ENCODE results near the gene ADAMTS17.

Gene ADAMTS17

DNA sequence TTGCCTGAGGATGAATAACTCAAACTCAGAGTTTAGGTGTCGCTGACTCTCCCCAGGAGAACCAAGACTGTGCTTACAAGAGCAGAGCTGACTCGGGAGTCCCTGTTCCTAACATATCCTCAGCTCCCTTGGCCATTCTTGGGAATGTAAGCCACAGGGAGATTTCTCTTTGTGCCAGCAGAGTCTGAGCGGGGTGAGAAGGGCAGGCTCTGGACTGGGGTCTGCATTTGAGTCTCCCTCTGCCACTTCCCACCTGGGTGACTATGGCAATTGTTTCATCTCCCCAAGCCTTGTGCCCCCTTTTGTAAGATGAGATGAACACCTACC lies 126.0 kb downstream of the ADAMTS17 start:
- DNase-seq, result no peak

DNA sequence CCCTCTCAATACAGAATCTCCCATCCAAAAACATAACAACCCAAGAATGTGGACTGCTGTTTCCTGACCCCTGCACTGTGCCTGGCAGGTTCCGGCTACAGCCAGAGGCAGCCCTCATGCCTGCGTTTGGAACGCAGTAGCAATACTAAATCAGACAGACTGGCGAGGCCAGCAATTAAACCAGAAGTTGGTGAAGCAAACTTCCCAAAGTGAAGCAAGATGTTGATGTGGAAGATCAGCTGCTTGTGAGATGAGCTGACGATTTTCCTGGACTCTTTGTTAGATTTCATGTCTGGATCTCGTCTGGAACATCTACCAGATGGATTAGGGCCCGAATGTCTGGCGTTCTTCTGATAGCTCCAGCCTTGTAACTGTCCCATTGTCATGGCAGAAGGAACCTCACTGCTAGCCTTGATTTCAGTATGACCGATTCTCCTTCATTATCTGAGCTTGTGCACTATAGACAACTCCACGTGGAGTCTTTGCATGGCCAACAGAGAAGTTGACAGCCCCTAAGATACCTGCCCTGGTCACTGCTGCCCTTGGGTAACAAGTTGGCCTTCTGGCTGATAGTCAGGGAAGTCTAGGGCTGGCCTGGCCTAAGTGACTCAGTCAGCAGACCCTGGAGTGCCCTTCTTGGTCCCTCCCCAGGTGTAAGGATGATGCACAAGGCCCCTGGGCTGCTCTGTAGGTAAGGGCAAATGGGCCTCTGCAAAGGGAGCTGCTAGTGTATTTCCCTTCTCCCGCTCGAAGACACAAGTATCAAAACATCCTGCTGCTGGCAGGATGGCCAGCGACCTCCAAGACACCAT lies 126.5 kb downstream of the ADAMTS17 start:
- no peak for DNase-seq

DNA sequence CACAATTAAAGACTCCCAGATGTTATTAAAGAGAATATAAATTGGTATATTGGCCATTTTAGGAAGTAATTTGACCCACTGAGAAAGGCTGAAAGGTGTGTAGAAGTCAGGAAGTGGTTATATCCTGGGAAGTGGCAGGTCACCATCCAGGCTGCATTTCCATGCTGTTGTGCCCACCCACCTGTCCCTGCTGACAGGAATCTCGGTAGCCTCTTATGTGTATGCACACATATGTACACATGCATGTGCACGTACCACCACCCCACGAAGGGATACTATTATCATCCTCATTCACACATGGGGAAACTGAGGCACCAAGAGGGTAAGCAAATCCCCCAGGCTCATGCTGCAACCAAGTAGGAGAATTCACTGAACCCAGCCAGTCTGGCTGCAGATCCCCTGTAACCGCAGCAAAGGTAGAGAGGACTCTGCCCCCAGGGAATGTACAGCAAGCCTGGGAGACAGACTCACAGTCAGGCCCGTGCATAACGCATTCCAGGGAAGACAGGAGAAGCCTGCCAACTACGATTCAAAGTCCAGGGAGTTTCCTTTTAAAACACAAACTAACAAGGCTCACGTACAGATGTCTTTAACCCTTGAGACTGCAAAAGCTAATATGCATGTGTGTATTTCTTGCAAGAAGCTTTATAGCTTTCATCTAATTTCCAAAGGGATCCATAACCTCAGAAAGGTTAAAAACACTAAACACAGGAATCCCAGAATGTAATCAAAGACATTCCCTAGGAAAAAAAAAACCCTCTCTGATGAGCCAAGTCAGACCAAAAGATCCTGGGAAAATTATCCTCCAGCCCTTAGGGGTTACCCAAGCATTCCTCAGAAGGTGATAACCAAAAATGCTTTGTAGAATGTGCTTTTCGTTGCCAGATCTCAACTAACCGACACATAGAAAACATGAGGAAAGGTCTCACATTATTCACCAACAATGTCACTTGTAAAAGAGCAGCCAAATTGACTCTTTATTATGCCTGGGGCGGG lies 129.6 kb downstream of the ADAMTS17 start:
- DNase-seq, result no peak

DNA sequence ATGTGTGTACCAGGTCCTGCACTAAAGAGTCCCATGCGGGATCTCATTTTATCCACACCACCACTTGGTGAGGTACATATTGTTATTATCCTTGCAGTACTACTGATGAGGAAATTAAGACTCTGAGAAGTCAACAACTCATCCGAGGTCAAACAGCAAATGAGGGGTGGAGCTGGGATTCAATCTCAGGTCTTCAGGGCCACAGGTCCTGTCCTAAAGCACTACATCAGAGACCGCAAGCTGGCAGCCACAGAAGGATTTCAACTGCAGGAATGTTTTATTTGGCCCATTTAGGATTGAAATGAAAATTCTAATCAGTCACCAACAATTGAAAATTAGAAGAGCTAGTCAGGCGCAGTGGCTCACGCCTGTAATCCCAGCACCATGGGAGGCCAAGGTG lies 131.4 kb downstream of the ADAMTS17 start:
- no peak for DNase-seq

DNA sequence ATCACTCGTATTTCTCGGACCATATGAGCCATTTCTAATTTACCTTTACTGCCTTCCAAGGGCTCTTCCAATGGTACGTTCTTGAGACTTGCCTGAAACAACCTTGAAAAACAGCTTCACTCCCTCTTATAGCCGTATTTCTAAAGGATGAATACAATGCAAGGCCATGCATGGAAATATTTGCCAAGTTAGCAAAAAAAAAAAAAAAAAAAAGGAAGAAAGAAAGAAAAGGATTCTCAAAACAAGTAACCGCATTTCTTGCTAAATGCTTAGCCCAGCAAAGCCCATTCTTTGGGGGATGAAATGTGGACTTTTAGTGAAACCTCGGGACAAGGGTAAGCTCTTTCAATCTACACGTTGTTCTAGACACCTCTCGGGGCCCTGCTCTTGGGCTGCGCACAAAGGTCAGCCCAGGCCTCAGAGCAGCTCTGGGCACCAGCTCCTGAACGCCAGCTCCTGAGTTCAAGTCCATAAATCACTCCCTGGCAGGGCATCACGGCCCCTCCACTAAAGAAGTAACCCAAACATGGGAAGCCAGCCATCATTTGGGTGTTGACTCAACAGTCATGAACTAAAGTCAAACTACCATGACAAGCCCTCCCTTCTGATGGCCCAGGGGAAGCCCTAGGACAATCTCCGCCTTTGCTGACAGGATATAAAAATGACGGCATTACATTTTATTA lies 132.7 kb downstream of the ADAMTS17 start:
- DNase-seq, result no peak

DNA sequence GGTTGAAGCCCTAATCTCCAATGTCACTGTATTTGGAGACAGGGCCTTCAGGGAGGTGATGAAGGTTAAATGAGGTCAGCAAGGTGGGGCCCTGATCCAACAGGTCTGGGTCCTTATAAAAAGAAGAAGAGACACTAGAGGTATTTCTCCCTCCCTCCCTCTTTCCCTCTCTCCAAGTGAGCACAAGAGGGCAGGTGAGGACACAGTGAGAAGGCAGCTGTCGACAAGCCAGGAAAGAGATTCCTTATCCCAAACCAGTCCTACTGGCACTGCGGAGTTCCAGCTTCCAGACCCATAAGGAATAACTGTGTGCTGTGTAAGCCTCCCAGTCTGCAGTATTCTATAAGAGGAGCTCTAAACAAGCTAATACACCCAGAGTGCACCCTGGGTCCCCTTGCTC lies 134.7 kb downstream of the ADAMTS17 start:
- no peak for DNase-seq

DNA sequence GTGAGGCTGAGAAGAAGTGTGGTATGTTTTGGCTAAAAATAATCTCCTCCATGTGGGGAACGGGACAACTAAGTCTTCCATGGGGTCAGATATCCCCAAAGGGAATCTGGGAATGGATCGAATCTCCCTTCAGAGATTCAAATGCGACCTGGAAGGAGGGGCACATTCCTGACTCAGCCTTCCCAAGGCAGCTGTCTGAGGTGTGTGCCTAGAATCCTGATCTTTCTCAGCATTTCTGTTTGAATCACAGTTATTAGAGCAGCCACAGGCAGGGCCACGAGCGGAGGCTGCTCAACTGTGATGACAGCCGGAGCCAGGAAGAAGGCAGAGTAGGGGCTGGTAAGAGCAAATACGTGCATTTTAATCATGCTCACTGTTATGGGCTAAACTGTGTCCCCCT lies 135.1 kb downstream of the ADAMTS17 start:
- no peak for DNase-seq

DNA sequence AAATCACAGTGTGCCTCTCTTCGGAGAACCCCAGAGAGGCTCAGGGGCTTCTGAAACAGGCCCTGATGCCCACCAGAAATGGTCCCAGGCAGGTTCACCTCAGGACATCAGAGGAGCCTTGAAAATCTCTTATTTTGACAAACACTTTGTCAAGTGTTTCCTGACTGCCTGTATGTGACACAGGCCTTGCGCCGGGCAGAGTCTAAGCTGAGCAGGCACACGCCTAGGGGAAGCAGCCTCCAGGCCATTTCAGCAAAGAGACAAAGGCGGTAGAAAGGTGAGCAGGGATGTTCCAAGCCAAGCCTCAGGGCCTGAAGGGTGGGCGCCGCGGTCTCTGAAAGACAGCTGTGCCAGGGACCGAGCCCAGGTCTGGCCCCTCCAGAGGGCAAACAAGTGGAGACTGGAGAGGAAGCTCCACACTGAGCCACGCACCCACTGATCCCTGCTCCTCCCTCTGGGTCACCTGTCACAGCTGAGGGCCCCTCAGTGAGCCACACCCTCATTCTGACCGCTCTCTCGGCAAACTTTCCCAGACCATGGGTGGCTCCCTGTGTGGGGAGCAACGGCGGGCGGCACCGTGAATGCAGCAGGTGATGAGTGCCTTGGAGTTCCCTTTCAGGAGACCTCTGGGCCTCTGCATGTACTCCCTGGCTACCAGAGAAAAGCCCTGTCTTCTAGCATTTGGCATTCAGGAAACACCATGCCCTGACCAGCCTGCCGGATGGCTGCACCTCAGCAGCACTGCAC lies 136.1 kb downstream of the ADAMTS17 start:
- DNase-seq, result no peak

DNA sequence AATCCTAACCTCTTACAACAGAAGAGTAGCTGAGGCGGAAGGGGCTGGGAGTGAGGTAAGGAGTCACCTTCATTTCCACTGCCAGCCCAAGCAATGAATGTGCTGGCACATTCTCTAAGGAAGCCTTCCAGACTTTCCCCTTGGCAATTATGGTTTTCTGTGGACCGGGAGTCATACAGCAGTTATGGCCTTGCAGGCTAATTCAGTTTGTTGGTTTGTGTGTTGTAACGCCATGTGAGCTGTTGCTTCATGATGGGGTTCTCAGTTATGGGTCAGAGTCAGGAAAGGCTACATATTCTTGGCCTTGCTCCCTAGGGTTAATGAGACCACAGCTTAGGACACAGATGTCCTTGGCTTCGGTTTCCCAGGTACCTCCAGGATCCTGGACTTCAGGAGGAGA lies 137.0 kb downstream of the ADAMTS17 start:
- DNase-seq, result no peak

DNA sequence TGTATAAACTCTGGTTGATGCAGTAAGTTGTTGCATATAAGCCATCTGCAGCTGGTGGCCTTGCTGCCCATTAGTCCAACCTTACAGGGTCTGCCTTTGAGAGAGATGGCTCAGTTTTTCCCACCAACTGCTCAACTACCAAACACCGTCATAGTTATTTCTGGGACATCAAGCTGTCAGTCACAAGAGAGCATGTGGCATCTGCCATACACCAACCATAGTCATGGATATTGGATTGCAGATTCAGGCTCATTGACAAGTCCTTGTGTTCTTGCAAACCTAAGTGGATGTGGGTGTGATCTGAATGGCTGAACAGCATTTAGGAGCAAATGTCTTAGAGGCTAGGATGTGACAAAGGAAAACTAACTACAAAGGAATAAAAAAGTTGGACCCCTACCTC lies 137.6 kb downstream of the ADAMTS17 start:
- DNase-seq, result no peak

DNA sequence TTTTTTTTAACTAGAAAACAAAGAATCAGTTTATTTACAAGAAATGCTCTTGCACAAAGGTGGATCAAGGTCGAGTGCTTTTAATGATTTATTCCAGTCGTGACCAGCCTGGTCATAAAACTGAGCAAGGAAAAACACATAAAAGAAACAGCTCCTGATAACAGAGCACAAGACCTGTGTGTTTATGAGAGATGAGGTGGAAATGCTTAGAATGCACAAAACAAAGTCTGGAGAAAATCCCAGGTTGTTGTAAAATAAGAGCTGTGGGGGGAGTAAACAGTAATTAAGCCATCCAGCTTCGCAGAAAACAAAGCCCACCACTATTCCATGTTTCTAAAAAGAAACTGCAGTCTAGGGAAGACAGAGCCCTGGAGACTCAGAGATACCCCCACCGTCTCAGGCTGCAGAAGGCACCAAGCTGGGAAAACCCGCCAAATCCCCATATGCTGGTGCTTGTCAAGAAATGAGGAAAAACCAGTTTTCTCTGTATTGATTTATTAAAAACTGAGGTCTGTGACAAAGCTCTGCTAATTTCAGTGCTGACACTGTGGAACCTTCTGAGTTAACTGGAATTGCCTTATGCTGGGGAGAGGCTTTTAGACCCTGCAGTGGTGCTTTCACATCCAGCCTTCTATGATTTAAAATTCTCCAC lies 139.3 kb downstream of the ADAMTS17 start:
- DNase-seq, result no peak

DNA sequence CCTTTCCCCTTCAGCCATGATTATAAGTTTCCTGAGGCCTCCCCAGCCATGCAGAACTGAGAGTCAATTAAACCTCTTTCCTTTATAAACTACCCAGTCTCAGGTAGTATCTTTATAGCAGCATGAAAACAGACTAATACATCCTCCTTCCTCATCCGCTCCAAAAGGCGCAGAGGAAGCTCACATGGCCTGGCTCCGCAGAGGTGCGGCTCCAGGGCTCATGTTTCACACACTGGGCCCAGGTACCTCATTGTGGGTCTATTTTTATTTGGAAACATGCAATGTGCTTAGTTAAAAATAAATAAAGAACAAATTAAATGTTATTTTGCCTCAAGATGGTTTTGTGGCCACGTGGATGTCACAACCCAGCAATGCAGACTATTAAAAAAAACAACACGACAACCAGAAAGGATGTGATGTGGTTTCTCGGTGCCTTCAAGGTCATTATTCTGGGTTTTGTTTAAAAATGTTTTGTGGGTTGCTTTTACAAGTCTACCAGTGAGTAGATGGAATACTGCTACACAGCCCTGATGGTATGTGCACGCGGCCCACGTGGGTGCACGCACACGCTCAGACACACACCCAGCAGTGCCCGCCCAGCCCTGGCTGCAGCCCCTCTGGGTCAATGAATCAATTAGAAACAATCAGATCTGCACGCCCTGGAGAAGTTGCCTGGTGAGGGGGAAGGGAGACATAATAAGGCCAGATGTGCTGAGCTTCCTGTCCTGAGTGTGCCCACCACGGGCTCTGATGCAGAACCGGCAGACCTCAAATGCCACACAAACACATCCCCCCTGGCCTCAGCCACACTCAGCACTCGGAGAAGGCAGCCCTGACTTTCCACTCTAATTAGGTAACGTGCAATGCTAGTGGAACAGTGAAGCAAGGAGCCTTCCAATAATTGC lies 140.1 kb downstream of the ADAMTS17 start:
- no peak for DNase-seq

DNA sequence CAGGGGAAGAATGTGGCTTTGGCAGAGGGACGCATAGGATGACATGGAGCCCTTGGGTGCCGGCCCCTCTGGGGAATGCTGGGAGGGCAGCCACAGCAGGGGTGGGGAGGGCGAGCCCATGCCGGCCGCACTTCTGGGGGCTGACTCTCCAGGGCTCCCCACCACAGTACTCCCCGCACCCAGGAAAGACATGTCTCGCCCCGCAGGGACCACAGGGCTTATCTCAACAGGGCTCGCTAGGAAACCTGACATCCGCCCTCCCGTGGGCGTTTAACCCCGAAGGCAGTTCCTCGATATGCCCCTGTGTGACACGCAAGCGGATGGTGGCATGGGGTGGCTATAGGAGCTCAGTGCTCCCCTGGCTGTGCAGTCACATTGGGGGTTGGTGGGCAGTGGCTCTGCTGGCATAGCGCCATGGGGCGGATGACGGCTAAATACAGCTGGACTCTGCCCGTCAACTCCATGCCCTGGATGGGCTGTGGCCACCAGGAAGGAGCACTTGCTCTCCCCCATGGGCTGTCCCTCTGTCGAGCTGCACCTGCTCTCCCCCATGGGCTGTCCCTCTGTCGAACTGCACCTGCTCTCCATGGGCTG lies 141.4 kb downstream of the ADAMTS17 start:
- DNase-seq, result no peak

DNA sequence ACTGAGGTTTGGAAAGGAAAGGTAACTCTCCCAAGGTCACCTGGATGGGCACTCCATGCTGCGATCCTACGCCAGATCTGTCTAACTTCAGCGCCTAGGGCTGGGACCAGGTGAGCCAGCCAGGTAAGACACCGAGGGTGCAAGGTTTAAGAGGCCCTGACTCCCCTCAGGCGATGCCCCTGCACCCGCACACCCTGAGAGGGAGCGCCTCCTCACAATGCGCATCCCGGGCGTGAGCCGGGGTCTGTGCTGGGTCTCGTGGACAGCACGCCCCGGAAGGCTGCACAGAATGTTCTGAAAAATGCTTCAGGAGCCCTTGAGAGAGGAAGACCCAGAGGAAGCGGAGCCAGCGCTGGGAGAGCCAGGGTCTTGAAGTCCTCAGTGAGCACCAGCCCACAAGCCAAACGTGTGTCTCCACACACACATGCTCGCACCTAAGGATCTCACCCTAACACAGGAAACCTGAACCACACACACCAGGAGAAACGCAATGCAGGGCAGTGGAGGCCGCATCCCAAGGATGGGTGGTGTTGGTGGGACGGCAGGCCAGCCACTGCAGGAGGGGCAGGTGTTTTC lies 142.0 kb downstream of the ADAMTS17 start:
- DNase-seq, result no peak

DNA sequence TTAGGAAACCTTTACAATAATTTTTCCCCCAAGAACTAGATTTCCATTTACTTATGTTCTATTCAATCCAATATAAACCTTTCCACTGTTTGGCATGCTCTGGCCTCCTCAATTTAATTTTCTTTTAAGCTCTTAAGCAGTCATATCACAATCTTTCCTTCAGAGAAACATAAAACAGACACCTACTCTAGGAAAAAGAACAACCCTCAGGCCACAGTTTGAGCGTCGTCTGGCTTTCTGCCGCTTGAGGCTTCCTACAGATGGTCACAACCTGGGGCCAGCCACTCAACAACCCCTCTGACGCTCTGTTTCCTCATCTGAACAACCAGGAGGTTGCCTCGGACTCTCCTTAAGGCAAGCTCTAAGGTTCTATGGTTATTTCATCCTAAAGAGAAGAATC lies 143.3 kb downstream of the ADAMTS17 start:
- no peak for DNase-seq

DNA sequence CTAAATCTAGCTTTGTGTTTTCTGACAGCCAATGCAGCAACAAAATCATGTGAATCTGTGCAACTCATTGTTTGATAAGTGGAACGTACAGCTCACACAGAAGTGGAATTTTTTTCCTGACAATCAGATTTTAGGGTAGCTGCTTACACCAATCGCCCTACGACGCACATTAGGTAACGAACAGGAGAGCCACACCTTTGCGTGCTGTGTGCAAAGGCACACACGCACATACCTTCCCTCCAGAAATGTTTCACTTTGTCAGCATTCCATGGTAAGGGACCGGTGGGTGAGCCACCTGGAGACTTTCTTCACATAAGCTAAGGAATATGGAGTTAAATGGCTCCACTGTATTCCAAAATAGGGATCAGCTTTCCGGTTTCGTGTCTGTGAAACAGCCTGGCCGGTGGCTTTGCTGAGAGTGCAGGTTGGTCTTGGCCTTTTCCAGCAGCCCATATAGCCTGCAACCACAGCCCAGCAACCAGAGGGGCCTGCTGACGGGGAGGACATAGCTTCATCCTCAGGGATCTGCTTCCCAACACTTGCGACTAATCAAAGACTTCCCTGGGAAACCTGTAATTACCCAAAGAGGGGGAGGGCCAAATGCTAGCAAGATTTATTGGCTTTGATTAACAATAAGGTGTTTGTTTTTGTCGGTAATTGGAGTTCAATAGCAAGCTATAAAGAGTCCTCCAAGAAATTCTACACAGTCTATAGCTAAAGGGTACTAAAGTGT lies 145.3 kb downstream of the ADAMTS17 start:
- no peak for DNase-seq

DNA sequence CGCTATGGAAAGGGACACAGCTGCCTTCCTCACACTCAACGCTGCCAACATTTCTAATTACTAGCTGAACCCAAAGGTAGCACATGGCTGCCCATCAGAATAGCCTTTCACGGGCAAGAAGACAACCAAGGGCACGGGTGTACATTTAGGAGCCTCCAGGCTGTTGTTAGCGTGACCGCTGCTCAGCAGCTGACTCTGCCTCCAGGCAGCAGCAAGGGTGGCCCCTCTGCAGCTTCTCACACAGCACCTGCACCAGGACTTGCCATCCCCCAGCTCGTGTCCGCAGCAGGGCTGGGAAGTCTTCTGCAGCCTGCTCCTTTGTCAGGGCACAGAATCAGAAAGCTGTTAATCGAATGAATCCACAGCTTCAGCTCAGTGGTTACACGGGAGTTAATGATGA lies 146.8 kb downstream of the ADAMTS17 start:
- no peak for DNase-seq

DNA sequence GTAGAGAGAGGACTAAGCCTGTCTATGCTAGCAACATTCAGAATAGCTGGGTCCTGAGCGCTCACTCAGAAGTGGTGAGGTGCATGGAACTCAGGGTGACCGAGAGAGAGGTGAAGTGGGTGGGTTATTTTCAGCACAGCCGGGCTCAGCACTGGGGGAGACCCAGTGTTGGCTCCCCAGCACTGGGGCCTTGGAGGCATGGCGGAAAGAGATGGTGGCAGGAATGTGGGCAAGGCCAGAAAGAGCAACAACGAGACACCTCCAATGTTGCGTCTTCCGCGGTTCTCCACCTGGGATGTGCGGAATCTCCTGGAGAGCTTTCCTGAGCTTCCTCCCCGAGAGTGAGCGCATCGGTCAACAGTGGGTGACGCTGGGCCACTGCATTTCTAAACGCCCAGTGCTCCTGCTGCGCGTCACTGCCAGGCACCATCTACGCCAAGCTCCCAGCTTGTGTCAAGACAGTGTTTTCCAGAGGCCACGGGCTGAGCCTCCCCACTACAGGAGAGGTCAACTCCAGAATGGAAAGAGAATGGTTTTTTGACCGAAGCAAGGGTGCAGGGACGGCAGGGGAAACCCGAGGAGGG lies 148.4 kb downstream of the ADAMTS17 start:
- DNase-seq, result no peak
